ENCODE results near the gene HLX.
A peak's percentile ranks its signal among the peaks of the same experiment; 100 is the strongest.

The HLX gene

GRCh38 chr1:220877377-220878095, 1.7 kb upstream of the HLX start:
- DNase-seq (ENCODE audit: low read depth): no peak
- H3K4me3 ChIP-seq (ENCODE audit: low read length): no peak overlapping the region

GRCh38 chr1:220878191-220879075, 810 bp upstream of the HLX start:
- peak overlapping the region; percentile 34 for H3K4me3 ChIP-seq (ENCODE audit: low read length)
- DNase-seq (ENCODE audit: low read depth): no peak
- TF ChIP-seq, protein P1, sequence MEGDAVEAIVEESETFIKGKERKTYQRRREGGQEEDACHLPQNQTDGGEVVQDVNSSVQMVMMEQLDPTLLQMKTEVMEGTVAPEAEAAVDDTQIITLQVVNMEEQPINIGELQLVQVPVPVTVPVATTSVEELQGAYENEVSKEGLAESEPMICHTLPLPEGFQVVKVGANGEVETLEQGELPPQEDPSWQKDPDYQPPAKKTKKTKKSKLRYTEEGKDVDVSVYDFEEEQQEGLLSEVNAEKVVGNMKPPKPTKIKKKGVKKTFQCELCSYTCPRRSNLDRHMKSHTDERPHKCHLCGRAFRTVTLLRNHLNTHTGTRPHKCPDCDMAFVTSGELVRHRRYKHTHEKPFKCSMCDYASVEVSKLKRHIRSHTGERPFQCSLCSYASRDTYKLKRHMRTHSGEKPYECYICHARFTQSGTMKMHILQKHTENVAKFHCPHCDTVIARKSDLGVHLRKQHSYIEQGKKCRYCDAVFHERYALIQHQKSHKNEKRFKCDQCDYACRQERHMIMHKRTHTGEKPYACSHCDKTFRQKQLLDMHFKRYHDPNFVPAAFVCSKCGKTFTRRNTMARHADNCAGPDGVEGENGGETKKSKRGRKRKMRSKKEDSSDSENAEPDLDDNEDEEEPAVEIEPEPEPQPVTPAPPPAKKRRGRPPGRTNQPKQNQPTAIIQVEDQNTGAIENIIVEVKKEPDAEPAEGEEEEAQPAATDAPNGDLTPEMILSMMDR (conservative IDR thresholded peaks at IDR 0.05; ENCODE audit: low read depth, low read length): no peak

More at GRCh38 chr1:220877377-220878095, 1.7 kb upstream of the HLX start:
- TF ChIP-seq, protein P1 (conservative IDR thresholded peaks at IDR 0.05; ENCODE audit: low read depth, low read length): no peak

DNA sequence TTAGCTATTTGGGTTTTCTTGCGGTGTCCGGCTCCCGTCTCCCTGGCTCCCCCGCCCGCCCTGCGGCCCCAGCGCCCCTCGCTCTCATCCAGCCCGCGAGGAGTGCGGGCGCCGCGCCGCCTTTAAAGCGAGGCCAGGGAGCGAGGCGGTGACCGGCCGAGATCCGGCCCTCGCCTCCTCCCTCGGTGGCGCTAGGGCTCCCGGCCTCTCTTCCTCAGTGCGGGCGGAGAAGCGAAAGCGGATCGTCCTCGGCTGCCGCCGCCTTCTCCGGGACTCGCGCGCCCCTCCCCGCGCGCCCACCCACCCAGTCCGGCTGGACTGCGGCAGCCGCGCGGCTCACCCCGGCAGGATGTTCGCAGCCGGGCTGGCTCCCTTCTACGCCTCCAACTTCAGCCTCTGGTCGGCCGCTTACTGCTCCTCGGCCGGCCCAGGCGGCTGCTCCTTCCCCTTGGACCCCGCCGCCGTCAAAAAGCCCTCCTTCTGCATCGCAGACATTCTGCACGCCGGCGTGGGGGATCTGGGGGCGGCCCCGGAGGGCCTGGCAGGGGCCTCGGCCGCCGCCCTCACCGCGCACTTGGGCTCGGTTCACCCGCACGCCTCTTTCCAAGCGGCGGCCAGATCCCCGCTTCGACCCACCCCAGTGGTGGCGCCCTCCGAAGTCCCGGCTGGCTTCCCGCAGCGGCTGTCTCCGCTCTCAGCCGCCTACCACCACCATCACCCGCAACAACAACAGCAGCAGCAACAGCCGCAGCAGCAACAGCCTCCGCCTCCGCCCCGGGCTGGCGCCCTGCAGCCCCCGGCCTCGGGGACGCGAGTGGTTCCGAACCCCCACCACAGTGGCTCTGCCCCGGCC, 492 bp downstream of the HLX start:
- TF ChIP-seq, protein P1 (conservative IDR thresholded peaks at IDR 0.05; ENCODE audit: low read depth, low read length): no peak
- peak overlapping the region; percentile 34 for H3K4me3 ChIP-seq (ENCODE audit: low read length)
- no peak for DNase-seq (ENCODE audit: low read depth)

DNA sequence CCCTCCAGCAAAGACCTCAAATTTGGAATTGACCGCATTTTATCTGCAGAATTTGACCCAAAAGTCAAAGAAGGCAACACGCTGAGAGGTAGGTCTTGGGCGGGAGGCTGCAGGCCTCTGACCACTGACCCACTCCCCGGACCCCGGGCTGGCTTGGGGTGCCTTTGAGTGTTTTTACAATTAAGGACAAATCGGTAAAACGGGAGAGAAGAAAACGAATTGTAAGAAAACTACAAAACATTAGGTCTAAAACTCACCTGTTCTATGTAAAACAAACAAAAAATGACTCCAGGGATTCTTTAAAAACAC, 1.1 kb downstream of the HLX start:
- DNase-seq (ENCODE audit: low read depth): no peak
- TF ChIP-seq, protein P1 (conservative IDR thresholded peaks at IDR 0.05; ENCODE audit: low read depth, low read length): no peak
- H3K4me3 ChIP-seq (ENCODE audit: low read length): peak overlapping the region; percentile 34

- TF ChIP-seq, protein P1 (conservative IDR thresholded peaks at IDR 0.05; ENCODE audit: low read depth, low read length): no peak
- H3K4me3 ChIP-seq (ENCODE audit: low read length): no peak overlapping the region
- DNase-seq (ENCODE audit: low read depth): no peak
Measured at GRCh38 chr1:220880726-220881506, 1.7 kb downstream of the HLX start.

All from retinal pigment epithelial cell (primary cell).